ENCODE measurements around the gene CHKA. TPM values are rescaled to one million over a fixed set of nuclear protein-coding genes. Genes with fewer than 3 reads are reported as not detected.

CHKA gene
- total RNA-seq, 1 donor: 10.8 TPM

DNA sequence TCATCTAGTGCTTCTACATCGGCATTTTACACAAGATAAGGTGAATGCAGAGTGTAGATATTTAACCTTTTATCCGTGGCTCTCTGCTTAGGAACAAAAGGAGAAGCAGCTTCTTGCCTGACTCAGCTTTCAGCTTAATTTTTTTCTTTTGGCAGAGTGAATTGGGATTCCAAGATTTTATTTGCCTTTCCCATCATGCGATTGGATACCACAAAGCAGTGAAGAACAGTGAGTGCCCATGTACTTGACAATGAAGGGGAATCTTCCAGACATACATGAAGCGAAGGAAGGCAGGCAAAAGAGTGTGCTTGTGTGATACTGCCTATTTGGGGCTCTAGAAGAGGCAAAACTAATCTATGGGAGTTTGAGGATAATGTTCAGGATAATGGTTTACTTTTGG is 17.0 kb upstream of the CHKA start:
- TF ChIP-seq, protein P1, sequence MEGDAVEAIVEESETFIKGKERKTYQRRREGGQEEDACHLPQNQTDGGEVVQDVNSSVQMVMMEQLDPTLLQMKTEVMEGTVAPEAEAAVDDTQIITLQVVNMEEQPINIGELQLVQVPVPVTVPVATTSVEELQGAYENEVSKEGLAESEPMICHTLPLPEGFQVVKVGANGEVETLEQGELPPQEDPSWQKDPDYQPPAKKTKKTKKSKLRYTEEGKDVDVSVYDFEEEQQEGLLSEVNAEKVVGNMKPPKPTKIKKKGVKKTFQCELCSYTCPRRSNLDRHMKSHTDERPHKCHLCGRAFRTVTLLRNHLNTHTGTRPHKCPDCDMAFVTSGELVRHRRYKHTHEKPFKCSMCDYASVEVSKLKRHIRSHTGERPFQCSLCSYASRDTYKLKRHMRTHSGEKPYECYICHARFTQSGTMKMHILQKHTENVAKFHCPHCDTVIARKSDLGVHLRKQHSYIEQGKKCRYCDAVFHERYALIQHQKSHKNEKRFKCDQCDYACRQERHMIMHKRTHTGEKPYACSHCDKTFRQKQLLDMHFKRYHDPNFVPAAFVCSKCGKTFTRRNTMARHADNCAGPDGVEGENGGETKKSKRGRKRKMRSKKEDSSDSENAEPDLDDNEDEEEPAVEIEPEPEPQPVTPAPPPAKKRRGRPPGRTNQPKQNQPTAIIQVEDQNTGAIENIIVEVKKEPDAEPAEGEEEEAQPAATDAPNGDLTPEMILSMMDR (IDR thresholded peaks at IDR 0.05; ENCODE audit: insufficient read depth, low read depth, low read length): no peak
- no peak for DNase-seq (ENCODE audit: low read depth)
- H3K4me3 ChIP-seq (ENCODE audit: low read depth, low read length): no peak overlapping the region

DNA sequence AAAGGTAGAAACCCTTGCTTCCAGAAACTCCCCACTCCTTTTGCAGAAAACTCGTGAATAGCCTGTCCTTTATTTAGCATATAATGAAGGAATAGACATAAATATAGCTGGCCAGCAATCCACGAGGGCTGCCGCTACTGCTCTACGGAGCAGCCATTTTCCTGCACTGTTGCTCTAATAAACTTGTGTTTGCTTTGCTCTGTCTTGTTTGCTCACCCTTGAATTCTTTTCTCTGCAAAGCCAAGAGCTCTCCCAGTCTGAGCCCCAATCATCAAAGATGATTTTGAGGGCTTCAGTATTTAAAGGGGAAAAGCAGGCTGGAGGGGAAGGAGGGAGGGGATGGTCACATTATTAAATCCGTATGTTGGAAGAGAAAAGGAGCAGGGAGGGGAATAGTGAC is 16.6 kb upstream of the CHKA start:
- TF ChIP-seq, protein P1 (IDR thresholded peaks at IDR 0.05; ENCODE audit: insufficient read depth, low read depth, low read length): no peak
- H3K4me3 ChIP-seq (ENCODE audit: low read depth, low read length): no peak overlapping the region
- no peak for DNase-seq (ENCODE audit: low read depth)

- H3K4me3 ChIP-seq (ENCODE audit: low read depth, low read length): no peak overlapping the region
- no peak for DNase-seq (ENCODE audit: low read depth)
- TF ChIP-seq, protein P1 (IDR thresholded peaks at IDR 0.05; ENCODE audit: insufficient read depth, low read depth, low read length): no peak
Observed at GRCh38 chr11:68136866-68137265, 15.7 kb upstream of the CHKA start.

GRCh38 chr11:68135161-68135560 is 14.0 kb upstream of the CHKA start:
- no peak overlapping the region for H3K4me3 ChIP-seq (ENCODE audit: low read depth, low read length)
- no peak for DNase-seq (ENCODE audit: low read depth)
- TF ChIP-seq, protein P1 (IDR thresholded peaks at IDR 0.05; ENCODE audit: insufficient read depth, low read depth, low read length): no peak

DNA sequence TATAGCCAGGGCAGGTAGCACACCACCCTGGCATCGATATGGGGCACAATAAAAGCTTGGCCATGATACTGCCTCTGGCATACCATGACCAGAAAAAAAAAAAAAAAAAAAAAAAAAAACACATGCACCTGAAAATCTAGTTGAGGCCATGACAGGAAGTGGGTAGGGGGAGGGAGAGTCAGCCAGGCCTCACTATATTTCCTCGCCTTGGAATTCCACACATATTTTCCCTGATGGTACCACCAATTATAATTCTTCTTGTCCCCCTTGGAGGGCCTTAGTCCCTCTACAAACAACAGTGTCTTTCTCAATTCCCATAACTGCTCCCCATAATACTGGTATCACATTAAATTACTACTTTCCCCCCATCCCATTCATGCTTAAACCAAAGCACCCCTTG is 12.6 kb upstream of the CHKA start:
- H3K4me3 ChIP-seq (ENCODE audit: low read depth, low read length): no peak overlapping the region
- TF ChIP-seq, protein P1 (IDR thresholded peaks at IDR 0.05; ENCODE audit: insufficient read depth, low read depth, low read length): no peak
- DNase-seq (ENCODE audit: low read depth): no peak

- TF ChIP-seq, protein P1 (IDR thresholded peaks at IDR 0.05; ENCODE audit: insufficient read depth, low read depth, low read length): no peak
- no peak overlapping the region for H3K4me3 ChIP-seq (ENCODE audit: low read depth, low read length)
Observed at GRCh38 chr11:68130121-68130520, 8.9 kb upstream of the CHKA start.

GRCh38 chr11:68128682-68129327 is 7.6 kb upstream of the CHKA start:
- peak; percentile 94 for DNase-seq (ENCODE audit: low read depth)
- TF ChIP-seq, protein P1 (IDR thresholded peaks at IDR 0.05; ENCODE audit: insufficient read depth, low read depth, low read length): no peak
- peak overlapping the region; percentile 50 for H3K4me3 ChIP-seq (ENCODE audit: low read depth, low read length)

More at GRCh38 chr11:68130121-68130520, 8.9 kb upstream of the CHKA start:
- DNase-seq (ENCODE audit: low read depth): no peak
